Measurements from ENCODE around the gene CNTN3.
A peak's percentile ranks its signal among the peaks of the same experiment; 100 is the strongest.

CNTN3 gene

GRCh38 chr3:74636981-74637380, 22.5 kb upstream of the CNTN3 start:
- Histone ChIP-seq H3K4me1 (no peaks in the 10 kb centered on the region), H3K36me3 (no peaks in the 10 kb centered on the region), H3K27me3 (no peaks in the 10 kb centered on the region), H3K27ac (no peak overlapping the region), H3K4me3 (no peak overlapping the region), H3K9me3 (no peaks in the 10 kb centered on the region)
- intact Hi-C loops (cut with DNase I; ENCODE audit: low total_unique reads), result no loop called here
- no peak for DNase-seq
- TF ChIP-seq CTCF (IDR thresholded peaks at IDR 0.05), result no peak

- DNase-seq, result no peak
- no peak overlapping the region for H3K4me3 ChIP-seq
- H3K27me3 ChIP-seq, result no peaks in the 10 kb centered on the region
- intact Hi-C loops (cut with DNase I; ENCODE audit: low total_unique reads), result no loop called here
- H3K36me3 ChIP-seq, result no peaks in the 10 kb centered on the region
- no peaks in the 10 kb centered on the region for H3K9me3 ChIP-seq
- H3K4me1 ChIP-seq, result no peaks in the 10 kb centered on the region
- H3K27ac ChIP-seq, result no peak overlapping the region
- TF ChIP-seq CTCF (IDR thresholded peaks at IDR 0.05), result no peak
These were observed 18.6 kb upstream of the CNTN3 start for GRCh38 chr3:74633021-74633420.

DNA sequence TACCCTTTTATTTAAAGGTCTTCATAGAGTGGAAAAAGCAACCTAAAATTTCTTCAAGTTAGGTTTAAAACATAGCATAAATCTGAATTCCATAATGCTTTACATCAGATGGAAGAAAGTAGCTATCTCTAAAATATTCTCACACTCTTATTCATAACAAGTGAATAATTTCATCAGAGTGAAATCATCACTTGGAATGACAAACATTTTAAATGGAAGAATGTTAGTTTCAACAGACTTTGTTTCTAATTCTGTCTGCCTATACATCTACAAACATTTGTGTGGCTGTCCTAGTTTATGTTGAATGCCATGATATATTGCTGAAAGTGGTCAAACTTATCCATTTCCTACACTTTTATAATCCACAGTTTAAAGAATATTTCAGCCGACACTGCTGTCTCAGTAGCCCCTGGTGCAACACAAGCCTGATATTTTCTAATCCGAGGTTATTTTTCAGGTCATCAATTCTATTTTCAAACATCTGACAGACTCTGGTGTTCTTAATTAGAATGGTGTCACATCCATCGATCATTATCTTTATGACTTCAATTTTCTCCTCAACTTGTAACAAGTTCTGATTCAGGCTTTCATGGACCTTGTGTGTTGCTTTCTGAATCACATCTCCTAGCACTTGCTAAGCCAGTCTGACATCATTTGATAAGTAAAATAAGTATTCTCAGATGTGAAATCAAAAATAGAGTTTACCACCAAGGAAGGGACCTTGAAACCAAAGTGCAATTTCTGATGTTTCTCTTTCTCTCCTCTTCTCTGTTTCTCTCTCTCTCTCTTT, 17.1 kb upstream of the CNTN3 start:
- Histone ChIP-seq H3K36me3 (no peaks in the 10 kb centered on the region), H3K4me1 (no peaks in the 10 kb centered on the region), H3K9me3 (no peaks in the 10 kb centered on the region), H3K4me3 (no peak overlapping the region), H3K27me3 (no peaks in the 10 kb centered on the region), H3K27ac (no peak overlapping the region)
- TF ChIP-seq CTCF (IDR thresholded peaks at IDR 0.05), result no peak
- intact Hi-C loops (cut with DNase I; ENCODE audit: low total_unique reads), result no loop called here
- no peak for DNase-seq

DNA sequence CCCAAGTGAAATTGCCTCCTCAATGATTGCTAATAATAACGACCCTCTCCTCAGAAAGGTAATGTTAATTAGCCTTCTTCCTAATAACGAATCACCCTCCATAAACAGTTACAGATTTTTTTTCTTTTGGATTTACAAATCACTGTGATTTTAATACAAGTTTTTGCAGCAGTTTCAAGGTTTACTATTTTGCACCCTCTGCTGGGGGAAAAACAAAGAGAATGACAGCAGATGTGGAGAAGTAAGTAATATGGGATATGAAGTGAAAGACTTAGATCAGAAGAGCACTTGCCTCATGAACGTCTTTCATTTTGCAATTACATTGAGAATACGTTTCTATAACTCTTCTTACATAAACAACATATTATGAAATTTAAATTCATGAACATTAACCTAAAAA, 16.1 kb upstream of the CNTN3 start:
- no peaks in the 10 kb centered on the region for H3K36me3 ChIP-seq
- TF ChIP-seq CTCF (IDR thresholded peaks at IDR 0.05), result peak in 1 of 2 experiments; percentile 46
- intact Hi-C loops (cut with DNase I; ENCODE audit: low total_unique reads), result no loop called here
- H3K27me3 ChIP-seq, result no peaks in the 10 kb centered on the region
- H3K9me3 ChIP-seq, result no peaks in the 10 kb centered on the region
- no peak overlapping the region for H3K4me3 ChIP-seq
- no peaks in the 10 kb centered on the region for H3K4me1 ChIP-seq
- no peak for DNase-seq
- no peak overlapping the region for H3K27ac ChIP-seq

- H3K4me1 ChIP-seq, result no peaks in the 10 kb centered on the region
- H3K27ac ChIP-seq, result no peak overlapping the region
- H3K4me3 ChIP-seq, result no peak overlapping the region
- H3K27me3 ChIP-seq, result no peaks in the 10 kb centered on the region
- no peak for TF ChIP-seq CTCF (IDR thresholded peaks at IDR 0.05)
- no peak for DNase-seq
- no peaks in the 10 kb centered on the region for H3K36me3 ChIP-seq
- no peaks in the 10 kb centered on the region for H3K9me3 ChIP-seq
- intact Hi-C loops (cut with DNase I; ENCODE audit: low total_unique reads), result no loop called here
These were observed 11.6 kb upstream of the CNTN3 start for GRCh38 chr3:74626011-74626410.
